NCI-H2081 treated with DMSO at 0.1 percent for 48 hours (cell line): ENCODE data around the gene MAB21L3.
A peak's percentile ranks its signal among the peaks of the same experiment; 100 is the strongest.

Experiments used
- DNase-seq: peaks from one replicate; lab custom pipeline; 2025; lab: John Stamatoyannopoulos, UW

Gene MAB21L3

DNA sequence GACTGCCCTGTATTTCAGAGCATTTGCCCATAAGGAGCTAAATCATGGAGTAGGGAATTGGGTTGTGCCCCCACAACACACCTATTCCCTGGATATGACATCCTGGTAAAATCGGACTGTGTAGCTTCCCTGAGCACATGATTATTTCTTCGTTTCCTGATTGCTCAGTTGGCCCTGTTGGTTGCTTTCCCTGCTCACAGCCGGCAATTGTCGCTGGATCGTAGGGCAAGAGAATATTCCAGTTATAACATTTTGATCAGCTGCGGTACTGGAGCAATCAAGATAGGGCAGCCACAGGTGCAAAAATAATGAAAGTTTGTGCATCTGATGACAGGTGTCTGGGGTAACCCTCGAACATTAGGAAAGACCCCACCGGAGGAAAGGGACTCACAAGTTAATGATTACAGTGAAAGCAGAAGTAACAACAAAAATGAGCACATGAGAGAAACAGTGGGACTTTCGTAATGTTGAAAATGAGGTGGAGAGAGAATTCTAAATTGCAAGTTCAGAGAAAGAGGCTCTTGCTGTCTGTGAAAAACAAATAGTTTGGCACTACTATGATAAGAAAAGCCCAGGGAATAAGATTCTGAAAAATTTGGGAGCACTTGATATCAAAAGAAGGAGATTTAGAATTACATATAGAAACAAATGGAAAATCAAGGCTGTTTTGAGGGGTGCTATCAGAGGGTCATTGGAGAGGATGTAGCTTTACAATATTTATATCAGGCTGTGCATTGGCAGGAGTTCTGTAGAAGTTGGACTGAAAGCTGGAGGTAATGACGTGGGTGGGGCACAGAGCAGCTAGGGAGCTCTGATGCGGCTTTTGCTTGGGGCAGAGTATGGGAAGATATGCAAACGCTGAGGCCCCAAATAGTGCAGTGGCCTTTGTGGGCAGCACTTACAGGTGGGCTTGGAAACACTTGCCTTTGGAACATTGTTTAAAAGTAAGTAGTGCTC, at the start of gene MAB21L3:
MAB21L3 (plus strand) TSS at position 833 of the 957 bp plus-strand sequence. CDS start 1,217 bp downstream, outside the sequence.
- DNase-seq, result no peak

DNA sequence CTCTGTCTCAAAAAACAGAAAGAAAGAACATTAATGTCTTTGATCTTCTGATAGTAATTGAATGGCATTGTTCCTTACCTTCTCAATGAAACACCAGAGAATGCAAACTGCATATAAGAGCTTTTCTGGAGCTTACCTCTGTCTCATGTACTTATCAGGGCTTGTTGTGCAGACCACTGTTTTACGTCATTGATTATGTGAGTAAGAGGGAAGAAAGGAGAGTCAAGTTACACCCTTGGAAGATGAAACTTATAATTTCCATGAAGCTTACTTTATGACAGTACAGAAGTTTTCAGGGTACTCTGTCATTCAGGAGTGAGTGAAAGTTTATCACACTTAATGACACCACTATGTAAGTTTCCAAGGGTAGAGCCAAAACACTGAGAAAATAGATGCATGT, 49.0 kb upstream of the MAB21L3 start:
- DNase-seq, result no peak

DNA sequence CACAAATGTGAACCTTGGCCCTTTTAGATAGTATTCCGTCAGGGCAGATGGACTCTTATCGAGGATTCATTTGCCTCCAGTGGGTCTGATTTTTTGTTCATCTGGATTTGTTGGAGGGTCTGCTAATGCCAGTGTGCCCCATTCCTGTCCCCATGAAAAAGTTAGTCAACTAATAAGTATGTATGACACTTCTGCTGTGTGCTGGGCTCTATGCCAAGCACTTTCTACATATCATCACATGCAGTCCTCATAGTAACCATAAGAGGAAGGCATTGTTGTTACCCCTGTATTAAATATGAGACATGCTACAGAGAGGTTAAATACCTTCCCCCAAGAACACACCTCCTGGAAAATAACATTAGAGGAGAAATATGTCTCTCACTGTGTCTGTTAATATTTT, 46.6 kb upstream of the MAB21L3 start:
- no peak for DNase-seq

DNA sequence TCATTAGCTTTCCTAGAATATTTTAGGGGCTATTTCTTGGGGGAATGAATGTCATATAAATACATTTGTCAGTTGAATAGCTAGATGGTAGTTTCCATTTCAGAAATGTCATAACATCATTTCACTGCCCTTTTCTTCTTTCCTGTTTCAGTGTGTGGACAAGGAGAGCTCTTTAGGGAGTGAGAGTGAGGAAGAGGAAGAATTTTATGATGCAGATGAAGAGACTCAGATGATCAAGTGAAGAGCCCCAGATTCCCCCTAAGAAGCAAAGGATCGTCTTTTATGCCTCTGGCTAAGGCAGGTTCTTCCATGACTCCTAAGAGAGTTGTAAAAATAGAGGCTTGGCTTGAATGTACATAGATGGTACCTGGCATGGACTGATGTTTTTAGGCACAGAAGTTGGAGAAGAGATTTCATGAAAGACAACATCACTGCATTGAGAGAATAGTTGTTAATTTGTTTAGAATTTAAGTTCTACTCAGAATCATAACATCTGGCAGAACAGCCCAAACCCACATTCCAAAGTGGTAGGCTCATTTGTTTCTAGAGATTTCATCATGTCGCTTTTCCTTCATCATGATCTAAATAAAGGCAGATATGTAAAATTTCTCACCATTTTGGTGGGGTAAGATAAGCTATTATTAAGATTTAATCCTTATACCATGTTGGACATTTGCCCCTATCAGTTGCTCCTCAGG, 44.2 kb upstream of the MAB21L3 start:
- DNase-seq, result no peak

DNA sequence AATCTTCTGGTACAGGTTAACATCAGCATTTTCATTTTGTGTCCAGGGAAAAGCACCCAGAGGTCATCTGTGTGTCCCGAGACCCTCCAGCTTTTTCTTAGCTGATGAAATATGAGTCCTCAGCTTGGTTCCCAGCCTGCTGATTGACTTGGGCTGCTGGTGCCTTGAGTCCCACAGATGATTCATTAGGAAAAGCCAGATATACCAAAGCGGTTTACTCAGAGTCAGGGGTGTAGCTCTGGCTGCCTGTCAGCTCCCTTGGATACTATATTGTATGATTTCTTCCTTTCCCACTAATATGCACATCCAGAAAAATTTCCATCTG, 43.7 kb upstream of the MAB21L3 start:
- DNase-seq, result no peak

DNA sequence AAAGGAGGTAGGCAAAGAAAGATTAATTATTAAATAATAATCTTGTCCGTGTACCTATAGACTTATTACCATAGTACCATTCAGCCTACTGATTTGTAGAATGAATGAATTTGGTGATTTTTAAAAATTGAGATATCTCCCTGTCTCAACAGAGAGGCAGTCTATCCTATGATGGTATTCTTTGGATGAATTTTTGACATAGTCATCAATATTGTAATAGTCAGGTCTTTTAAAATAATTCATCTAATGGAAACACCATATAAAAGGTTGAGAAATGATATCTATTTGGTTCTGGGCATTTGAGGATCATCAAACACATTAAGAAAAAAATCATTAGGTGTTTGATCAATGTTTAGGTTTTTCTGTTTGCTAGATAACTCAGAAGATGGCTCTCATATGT, 35.6 kb upstream of the MAB21L3 start:
- DNase-seq, result no peak

DNA sequence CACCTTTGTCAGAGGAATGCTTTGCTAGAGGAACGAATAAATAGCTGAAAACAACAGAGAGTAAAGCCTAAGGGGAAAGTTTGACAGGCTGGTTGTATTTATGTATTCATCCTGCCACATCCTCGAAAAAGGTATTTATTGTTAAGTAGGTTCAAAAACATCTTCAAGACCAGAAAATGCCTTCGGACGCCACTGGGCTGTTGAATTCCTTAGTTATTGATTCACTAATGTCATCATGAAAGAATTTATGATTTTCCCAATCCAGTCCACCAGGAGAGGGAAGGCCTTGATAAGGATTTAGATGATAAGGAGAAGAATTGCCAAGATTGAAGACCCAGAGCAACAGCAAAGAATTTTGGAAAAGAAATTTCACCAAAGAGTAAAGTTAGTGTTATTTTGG, 35.2 kb upstream of the MAB21L3 start:
- no peak for DNase-seq

DNA sequence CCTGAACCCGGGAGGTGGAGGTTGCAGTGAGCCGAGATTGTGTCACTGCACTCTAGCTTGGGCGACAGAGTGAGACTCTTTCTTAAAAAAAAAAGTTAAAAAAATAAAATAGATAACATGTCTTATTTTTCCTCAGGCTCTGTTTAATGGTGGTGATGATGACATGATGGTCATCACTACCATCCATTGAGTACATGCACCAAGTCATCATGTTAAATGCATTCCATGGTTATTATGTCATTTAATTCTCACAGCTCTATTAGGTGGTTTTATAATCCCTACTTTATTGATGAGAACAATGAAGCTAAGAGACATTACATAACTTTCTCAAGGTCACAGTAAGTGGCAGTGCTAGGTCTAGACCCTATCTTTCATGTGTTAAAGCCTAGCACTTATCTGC, 34.4 kb upstream of the MAB21L3 start:
- no peak for DNase-seq

DNA sequence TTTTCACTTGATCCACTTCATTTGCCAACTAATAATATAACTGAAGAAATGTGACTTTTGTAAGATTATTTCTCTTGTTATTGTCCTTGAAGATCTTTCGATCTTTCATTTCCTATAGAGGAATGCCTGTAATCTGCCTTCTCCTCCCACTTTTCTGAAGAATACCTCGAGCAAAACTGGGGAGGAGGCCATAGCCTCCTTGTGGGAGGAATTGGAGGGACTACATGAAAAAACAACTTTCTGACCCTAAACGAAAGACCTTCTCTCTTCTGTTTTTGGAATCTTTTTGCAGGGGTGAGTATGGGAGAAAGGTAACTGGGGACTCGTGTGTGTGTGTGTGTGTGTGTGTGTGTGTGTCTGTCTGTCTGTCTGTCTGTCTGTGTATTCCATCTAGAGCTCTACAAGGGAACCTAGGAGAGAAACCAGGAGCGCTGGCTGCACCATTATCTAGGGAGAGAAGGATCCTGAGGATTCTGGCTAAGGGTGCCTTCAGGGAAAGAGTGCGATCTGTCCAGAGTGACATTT, 32.4 kb upstream of the MAB21L3 start:
- DNase-seq, result no peak

DNA sequence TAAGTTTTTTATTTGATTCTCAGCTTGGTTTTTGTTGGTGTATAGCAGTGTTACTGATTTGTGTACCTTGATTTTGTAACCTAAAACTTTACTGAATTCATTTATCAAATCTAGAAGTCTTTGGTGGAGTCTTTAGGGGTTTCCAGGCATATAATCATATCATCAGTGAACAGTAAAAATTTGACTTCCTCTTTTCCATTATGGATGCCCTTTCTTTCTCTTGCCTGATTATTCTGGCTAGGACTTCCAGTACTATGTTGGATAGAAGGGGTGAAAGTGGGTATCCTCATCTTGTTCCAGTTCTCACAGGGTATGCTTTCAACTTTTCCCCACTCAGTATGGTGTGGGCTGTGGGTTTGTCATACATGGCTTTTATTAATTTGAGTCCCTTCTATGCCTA, 23.6 kb upstream of the MAB21L3 start:
- no peak for DNase-seq

DNA sequence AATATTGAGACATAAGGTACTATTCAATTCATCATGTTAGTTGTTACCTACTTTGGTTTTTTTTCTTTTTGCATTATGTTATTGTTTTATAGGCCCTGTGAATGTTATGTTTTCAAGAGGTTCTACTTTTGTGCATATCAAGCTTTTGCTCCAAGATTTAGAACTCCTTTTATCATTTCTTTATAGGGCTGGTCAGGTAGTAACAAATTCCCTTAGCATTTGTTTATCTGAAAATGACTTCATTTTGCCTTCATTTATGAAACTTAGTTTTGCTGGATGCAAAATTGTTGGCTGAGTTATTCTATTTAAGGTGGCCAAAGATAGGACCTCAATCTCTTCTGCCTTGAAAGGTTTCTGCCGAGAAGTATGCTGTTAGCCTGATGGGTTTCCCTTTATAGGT, 21.3 kb upstream of the MAB21L3 start:
- no peak for DNase-seq

DNA sequence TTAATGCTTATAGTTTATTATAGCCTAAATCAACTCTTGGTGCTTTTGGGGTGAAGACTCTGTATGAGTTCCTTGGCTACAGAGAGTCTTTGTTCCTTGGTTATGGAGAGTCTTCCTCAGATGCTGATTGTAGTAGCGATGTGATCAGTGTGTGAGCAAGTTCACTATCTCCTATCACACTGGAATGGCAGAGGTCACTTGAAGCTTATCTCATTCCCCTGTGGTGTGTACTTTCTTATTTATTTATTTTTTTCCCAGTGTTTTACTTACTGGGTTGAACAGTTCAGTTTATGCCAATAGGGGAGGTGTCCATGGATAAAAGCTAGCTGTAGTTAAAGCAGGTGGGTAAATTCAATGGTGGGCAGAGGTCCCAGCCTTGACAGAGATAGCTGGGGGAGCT, 20.1 kb upstream of the MAB21L3 start:
- no peak for DNase-seq

DNA sequence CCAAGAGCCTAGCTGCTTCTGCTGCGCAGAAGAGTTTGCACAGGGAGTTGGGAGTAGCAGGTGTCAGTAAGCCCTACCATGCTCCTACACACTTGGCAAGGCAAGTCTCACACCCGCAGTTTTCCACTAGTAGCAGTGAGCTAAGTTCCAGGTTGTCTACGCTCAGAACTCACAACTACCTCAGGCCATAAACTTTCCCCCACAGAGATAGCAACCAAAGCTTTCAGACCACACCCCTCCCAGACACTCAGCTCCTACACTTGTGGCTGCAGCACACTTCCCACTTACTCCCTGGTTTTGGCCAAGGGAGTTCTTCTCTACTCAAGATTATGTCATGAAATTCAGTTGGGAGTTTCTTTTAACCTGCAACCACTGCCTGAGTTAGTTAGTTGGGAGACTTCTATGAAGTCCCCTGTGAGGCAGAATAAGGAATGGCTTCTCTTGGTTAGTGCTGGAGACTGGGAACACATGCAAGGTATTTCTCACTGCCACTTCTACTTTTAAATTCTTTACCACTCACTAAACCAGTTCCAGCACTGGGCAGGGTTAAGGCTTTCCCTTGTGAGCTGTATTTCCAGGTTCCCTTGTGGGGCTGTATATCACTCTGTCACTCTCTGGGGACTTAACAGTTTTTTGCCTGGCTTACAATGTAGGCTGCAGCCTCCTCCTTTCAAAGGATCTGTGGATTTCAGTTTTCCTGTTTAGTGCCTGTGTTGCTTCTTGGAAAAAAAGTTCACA, 18.3 kb upstream of the MAB21L3 start:
- no peak for DNase-seq

DNA sequence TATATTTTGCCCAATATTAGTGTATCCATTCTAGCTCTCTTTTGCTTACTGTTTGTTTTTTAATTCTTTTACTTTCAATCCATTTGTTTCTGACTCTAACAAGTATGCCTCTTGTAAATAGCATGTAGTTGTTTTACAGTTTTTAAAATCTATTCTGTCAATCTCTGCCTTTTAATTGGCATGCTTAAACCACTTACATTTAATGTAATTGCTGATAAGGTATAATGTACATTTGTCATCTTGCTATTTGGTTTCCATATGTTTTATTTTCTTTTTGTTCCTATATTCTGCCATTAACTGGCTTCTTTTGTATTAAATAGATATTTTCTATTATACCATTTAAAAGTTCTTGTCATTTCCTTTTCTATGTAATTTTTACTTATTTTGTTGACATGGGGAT, 16.2 kb upstream of the MAB21L3 start:
- DNase-seq, result no peak

DNA sequence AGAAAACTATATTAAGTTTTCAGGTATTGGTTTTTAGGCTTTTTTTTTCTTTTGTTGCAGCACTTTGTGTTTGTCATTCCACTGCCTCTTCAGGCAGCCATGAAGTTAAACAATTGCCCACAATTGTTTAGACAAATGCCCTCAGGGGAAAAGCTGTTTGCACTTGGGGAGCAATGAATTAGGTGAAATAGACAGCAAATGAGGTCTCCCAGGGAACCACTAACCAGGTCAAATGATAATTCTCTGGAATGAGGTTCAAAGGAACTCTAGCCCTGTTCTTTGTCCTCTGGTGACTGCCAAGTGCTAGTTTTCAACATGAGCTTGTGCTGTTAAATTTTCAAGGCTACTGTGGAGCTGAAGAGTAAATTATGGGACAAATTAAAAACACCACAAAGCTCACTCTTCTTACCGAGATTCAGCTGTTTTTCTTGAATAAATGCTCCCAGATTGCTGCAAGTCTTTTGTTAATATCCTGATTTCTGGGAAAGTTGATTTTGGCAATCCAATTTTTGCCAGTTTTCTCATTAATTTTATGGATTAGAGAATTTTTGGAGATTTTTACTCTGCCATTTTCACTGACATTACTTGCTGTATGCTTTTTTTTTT, 15.1 kb upstream of the MAB21L3 start:
- no peak for DNase-seq

DNA sequence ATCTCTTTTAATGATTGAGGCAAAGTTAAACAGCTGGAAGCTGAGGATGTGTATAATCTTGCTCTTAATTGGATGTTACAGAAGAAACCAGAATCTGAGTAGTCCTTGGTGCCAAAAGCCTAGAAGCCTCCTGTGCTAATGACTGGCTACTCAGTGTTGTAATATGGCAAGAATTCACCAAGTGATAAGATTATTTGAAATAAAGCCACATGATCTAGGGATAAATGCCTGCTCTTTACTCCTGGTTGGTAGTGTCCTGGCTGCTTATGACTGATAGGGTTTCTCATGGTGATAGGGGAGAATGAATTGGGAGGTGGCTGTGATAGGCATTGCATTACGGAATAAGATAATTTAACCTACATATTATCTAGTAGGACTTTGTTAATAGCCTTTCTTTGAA, 13.6 kb upstream of the MAB21L3 start:
- DNase-seq, result no peak

DNA sequence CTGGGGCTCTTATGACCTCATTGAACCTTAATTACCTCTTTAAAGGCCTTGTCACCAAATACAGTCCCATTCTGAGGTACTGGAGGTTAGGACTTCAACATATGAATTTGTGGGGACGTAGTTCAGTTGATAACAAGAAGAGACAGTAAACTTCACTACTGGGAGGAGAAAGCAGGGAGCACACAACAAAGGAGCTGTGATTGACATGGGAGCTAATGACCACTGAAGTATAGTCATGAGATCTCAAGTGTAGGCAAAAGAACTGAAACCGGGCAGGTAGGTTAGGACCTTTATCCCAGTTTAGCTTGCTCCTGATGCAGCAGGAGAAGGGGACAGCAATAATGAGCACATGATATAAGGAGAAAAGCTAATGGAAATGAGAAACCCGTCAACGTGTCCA, 11.8 kb upstream of the MAB21L3 start:
- DNase-seq, result no peak

DNA sequence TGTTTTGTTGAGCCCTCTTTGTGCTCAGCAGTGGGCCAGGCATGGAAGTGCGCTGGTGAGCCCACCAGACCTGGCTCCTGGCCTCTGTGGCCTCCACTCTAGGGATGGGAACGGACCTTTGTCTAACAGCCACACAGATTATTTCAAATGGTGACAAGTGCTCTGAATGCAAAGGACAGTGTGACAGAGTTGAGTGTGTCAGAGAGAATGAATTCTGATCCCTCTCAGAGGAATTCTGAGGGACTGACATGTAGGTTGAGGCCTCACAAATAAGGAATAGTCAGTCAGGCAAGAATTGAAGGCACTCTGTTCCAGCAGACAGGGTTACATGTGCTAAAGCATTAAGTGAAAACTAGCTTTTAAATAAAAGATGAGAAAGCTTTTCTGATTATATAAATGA, 11.3 kb upstream of the MAB21L3 start:
- no peak for DNase-seq

DNA sequence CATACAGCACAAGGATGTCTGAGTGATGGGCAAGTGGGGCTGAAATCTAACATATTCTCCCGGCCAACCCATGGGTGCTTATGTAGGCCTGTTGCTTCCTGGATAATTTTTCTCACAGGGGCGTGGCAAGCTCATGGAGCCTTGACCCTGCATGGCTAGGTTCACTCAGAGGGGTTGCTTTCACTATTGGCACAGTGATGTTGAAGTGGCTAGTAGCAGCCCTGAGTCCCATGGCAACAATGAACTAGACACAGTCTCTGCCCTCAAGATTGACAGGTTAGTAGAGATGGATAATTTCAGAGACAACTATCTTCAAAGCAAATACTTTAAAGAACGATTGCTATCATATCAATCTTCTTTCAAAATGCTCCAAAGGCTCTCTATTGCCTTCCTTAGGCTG, 6.5 kb upstream of the MAB21L3 start:
- no peak for DNase-seq

DNA sequence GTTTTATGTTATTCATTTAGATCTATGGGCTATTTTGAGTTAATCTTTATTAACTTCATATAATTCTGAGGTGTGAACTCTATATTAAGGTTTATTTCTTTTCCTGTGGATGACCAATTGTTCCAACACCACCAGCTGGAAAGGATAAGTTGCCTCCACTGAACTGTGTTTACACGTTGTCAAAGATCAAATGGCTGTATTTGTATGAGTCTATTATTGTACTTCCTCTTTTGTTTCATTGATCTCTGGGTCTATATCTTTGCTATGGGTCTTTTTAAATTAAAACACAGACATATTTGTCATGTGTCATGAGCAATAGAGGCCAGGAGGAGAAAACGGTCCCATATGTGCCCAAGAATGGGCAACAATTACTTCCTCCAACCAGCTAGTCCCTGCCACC, 5.2 kb upstream of the MAB21L3 start:
- DNase-seq, result peak; percentile 0

DNA sequence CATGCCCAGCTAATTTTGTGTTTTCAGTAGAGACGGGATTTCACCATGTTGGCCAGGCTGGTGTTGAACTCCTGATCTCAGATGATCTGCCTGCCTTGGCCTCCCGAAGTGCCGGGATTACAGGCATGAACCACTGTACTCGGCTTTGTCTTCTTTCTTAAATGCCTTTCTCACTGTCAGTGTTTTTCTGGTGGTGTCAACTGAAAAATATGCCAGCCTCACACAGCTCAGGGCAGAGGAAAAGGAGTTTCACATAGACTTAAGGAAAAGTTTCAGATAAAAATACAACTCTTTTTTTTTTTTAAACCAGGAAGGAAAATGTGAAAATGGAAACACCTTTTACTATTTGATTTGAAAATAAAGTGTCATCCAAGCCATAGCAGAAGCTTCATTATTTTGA, 4.6 kb upstream of the MAB21L3 start:
- DNase-seq, result no peak

DNA sequence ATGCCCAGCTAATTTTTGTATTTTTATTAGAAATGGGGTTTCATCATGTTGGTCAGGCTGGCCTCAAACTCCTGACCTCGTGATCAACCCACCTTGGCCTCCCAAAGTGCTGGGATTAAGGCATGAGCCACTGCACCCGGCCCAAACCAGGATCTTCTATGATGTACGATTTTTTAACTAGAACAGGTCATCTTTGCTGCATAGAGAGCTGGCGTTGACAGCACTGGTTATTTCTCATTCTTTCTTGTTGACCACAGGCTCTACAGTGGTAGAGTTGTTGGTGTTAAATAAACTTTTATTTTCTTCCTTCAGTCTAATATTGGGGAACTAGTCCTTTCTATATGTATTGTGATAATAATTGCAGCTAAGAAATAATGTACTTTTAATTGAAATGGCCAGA, 3.8 kb upstream of the MAB21L3 start:
- no peak for DNase-seq
